Left ventricle myocardium inferior (tissue), 1 donor: ENCODE measurements around the gene PIEZO1. TPM values are rescaled to one million over a fixed set of nuclear protein-coding genes. Genes with fewer than 3 reads are reported as not detected.

Experiments used
- DNase-seq: peaks from one replicate; pipeline ENCODE4 v3.0.0-alpha.2; 2020
- H3K27ac ChIP-seq: fragments of 200-600 bp; replicated peaks from 2 replicates; pipeline ENCODE4 v1.8.0; 2021
- H3K27me3 ChIP-seq: fragments of 200-600 bp; 2 replicates; pipeline ENCODE4 v1.8.0; 2021; ENCODE audit warnings: low read depth
- H3K36me3 ChIP-seq: fragments of 200-600 bp; 2 replicates; pipeline ENCODE4 v1.8.0; 2021
- H3K4me1 ChIP-seq: fragments of 200-600 bp; 2 replicates; pipeline ENCODE4 v1.8.0; 2021
- H3K4me3 ChIP-seq: fragments of 200-600 bp; 2 replicates; pipeline ENCODE4 v1.8.0; 2021; ENCODE audit warnings: mild to moderate bottlenecking, moderate library complexity
- H3K9me3 ChIP-seq: fragments of 200-600 bp; replicated peaks from 2 replicates; pipeline ENCODE4 v1.8.0; 2021
- CTCF ChIP-seq: fragments of 200-600 bp; IDR thresholded peaks from 2 replicates; pipeline ENCODE4 v1.8.0; 2021; ENCODE audit warnings: antibody characterized with exemption, mild to moderate bottlenecking, borderline replicate concordance
- intact Hi-C: fragments of 100-400 bp; cut with micrococcal nuclease; formaldehyde crosslinking; loops from one replicate; pipeline ENCODE4 v1.11.0; 2022
- total RNA-seq: library from RNA; stranded (reverse); fragmentation: NEBNext Ultra II Directional; extraction: Animal tissue kit (Norgen Biotek cat#: 25700); gene quantifications from one replicate; pipeline ENCODE4 v1.2.1, GENCODE V29; 2021
- donor health status: DM: no; HTN: yes; CAD: no; lungs with severe emphysema.

The PIEZO1 gene
- total RNA-seq, 1 donor from 2014 or later: 17.1 TPM

- intact Hi-C loops: no loop called here
- H3K4me1 ChIP-seq: peaks cover 14% of the 10 kb centered on the region
Observed at GRCh38 chr16:88798772-88799455, 13.9 kb upstream of the PIEZO1 start.

DNA sequence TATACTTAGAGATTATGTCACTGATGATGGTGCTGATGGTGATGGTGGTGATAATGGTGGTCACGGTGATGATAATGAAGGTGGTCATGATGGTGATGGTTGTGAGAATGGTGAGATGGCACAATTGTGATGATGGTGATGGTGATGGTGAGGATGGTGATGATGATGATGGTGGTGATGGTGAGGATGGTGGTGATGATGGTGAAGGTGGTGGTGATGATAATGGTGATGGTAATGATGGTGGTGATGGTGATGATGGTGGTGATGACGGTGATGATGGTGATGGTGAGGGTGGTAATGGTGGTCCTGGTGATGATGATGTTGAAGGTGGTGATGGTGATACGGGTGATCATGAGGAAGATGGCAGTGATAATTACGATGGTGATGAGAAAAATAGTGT is 13.1 kb upstream of the PIEZO1 start:
- H3K4me3 ChIP-seq: no peak overlapping the region
- no peaks in the 10 kb centered on the region for H3K9me3 ChIP-seq
- H3K36me3 ChIP-seq: no peaks in the 10 kb centered on the region
- DNase-seq: no peak
- intact Hi-C loops: no loop called here
- no peak overlapping the region for H3K27ac ChIP-seq
- H3K27me3 ChIP-seq: peaks cover 21% of the 10 kb centered on the region
- TF ChIP-seq CTCF: no peak
- peaks cover 11% of the 10 kb centered on the region for H3K4me1 ChIP-seq

More at GRCh38 chr16:88798772-88799455, 13.9 kb upstream of the PIEZO1 start:
- Histone ChIP-seq H3K4me3 (no peak overlapping the region), H3K27me3 (peaks cover 13% of the 10 kb centered on the region), H3K36me3 (no peaks in the 10 kb centered on the region), H3K27ac (no peak overlapping the region), H3K9me3 (no peaks in the 10 kb centered on the region)
- DNase-seq: no peak
- TF ChIP-seq CTCF: no peak

DNA sequence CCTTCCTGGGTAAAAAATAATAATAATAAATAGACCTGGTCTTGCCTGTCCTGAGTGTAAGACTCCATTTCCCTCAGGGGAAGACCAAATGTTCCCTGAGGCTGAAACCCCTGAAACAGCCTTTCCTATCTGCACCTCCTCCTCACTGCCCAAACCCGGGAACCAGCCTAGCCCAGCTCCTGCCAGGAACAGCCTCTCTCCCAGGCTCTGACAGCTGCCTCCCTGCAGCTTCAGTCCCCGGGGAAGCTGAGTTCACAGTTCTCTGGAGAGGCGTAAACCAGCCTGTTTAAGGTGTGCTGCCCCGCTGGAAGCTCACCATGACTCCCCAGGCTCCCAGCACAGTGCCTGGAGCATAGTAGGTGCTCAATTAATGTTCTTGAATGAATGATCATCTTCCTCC is 11.3 kb upstream of the PIEZO1 start:
- DNase-seq: no peak
- intact Hi-C loops: no loop called here
- Histone ChIP-seq H3K27ac (no peak overlapping the region), H3K36me3 (no peaks in the 10 kb centered on the region), H3K4me1 (no peaks in the 10 kb centered on the region), H3K4me3 (no peak overlapping the region), H3K9me3 (no peaks in the 10 kb centered on the region), H3K27me3 (peaks cover 39% of the 10 kb centered on the region)
- no peak for TF ChIP-seq CTCF

DNA sequence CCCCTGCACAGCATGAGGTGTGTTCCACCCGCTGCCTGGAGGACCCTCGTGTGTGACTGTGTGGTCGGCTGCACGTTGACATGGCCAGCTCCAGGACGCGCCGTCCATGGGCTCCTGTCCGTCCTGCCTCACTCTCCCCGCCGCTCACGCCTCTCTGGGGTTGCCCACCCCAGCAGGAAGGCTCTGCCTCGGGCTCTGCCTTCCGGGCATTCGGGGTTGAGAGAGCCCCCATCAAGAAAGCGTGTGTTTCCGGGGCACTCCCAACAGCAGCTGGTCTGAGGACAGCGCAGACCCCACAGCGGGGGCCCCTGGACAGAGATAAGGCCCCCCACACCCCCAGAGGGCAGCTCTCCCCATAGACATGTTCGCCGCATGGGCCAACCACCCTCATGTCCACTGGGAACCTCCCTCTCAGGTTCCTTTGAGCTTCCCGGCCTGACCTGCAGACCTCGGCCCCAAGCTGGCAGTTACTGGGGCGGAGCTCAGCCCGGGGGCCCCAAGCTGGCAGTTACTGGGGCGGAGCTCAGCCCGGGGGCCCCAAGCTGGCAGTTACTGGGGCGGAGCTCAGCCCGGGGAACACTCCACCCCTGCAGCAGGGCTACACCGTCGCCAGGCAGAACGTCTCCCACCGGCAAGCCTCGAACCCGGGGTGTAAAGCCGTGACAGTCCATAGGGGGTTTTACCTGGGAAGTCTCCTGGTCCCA is 8.4 kb upstream of the PIEZO1 start:
- Histone ChIP-seq H3K9me3 (no peaks in the 10 kb centered on the region), H3K27ac (no peak overlapping the region), H3K4me1 (peaks cover 5% of the 10 kb centered on the region), H3K27me3 (peaks cover 62% of the 10 kb centered on the region), H3K4me3 (no peak overlapping the region), H3K36me3 (no peaks in the 10 kb centered on the region)
- TF ChIP-seq CTCF: no peak
- no peak for DNase-seq
- intact Hi-C loops: no loop called here

DNA sequence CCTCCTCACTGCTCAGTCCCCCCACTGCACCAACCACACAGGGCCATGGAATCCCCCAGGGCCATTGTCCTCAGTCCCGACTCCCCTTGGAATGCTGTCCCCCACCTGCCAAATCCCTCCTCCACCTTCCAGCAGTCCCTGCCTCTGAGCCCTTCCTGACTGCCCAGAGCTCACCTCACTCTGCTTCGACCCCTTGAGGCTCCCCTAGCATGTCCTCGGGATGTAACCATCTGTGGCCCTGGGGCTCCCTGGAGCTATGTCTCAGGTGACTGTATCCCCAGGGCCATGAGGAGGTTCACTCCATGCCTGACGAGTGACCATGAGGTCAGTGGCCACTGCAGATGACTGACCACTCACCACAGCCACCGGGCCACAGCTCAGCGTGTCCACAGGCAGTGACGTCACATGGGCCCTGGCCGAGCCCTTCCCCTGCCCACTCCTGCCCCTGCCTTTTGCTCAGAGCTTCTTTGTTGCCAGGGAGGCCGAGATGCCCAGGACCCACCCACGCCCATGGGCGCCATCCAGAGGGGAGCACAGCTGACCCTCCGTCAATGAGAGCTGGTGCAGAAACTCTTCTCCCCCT is 7.7 kb upstream of the PIEZO1 start:
- Histone ChIP-seq H3K4me1 (peaks cover 5% of the 10 kb centered on the region), H3K9me3 (no peaks in the 10 kb centered on the region), H3K4me3 (no peak overlapping the region), H3K36me3 (no peaks in the 10 kb centered on the region), H3K27ac (no peak overlapping the region), H3K27me3 (peaks cover 66% of the 10 kb centered on the region)
- DNase-seq: no peak
- TF ChIP-seq CTCF: no peak
- intact Hi-C loops: no loop called here
